Thoracic aorta (tissue), 2 donors: Measurements from ENCODE around the gene GLIS2. TPM values are rescaled to one million over a fixed set of nuclear protein-coding genes. Genes with fewer than 3 reads are reported as not detected.

Source experiments
- ATAC-seq: fragments of 150-250 bp; one replicate; pipeline ENCODE4 v1.8.0; 2017; ENCODE audit warnings: low read depth; ENCODE audit not compliant: insufficient number of reproducible peaks, low FRiP score
- DNase-seq: peaks from one replicate; pipeline ENCODE4 v3.0.0-alpha.2; 2020; ENCODE audit warnings: low spot score
- H3K27ac ChIP-seq, 2 donors: fragments of 200-600 bp; sonication (generic); 1 replicate in 1 of 2; 2 replicates in 1 of 2; pipeline ENCODE4 v1.5.1; 2016; ENCODE audit warnings: mild to moderate bottlenecking in 2 of 2, moderate library complexity in 2 of 2
- H3K27me3 ChIP-seq: fragments of 200-600 bp; sonication (generic); replicated peaks from 2 replicates; pipeline ENCODE4 v1.6.0; 2016; ENCODE audit warnings: mild to moderate bottlenecking; ENCODE audit not compliant: insufficient read depth
- H3K36me3 ChIP-seq: fragments of 200-600 bp; sonication (generic); one replicate; pipeline ENCODE4 v1.5.1; 2016
- H3K4me1 ChIP-seq, 2 donors: fragments of 200-600 bp; sonication (generic); 1 replicate in 1 of 2; 2 replicates in 1 of 2; pipeline versions ENCODE4 v1.5.1 to v1.6.0; 2016; ENCODE audit warnings: low read depth in 2 of 2, mild to moderate bottlenecking in 1 of 2; ENCODE audit not compliant: control insufficient read depth in 1 of 2
- H3K4me3 ChIP-seq: fragments of 200-600 bp; sonication (generic); 2 replicates; pipeline ENCODE4 v1.5.1; 2016; ENCODE audit warnings: mild to moderate bottlenecking
- H3K9me3 ChIP-seq: fragments of 200-600 bp; sonication (generic); 2 replicates; pipeline ENCODE4 v1.5.1; 2016
- CTCF ChIP-seq: fragments of 200-600 bp; sonication (generic); IDR thresholded peaks from one replicate; pipeline ENCODE4 v1.5.1; 2019; ENCODE audit warnings: antibody characterized with exemption
- total RNA-seq, 2 donors: library from RNA; depleted of rRNA; stranded (reverse); fragments of >200 nt; gene quantifications; one replicate each; pipeline versions ENCODE4 v1.1.0 to v1.2.3, GENCODE V29; 2016

The GLIS2 gene
- total RNA-seq, 2 donors from 2014 or later = 19.5 to 32.9 TPM

GRCh38 chr16:4387781-4388180, 71.9 kb downstream of the GLIS2 start:
- peak overlapping the region; percentile 49 for H3K4me3 ChIP-seq
- peak overlapping the region; percentile 94 to 99 for H3K27ac ChIP-seq
- ATAC-seq (no peak), DNase-seq (no peak)
- no peaks in the 10 kb centered on the region for H3K27me3 ChIP-seq
- no peaks in the 10 kb centered on the region for H3K9me3 ChIP-seq
- peaks cover 8% of the 10 kb centered on the region for H3K36me3 ChIP-seq
- TF ChIP-seq CTCF = no peak
- peaks cover 60 to 91% of the 10 kb centered on the region in 2 donors for H3K4me1 ChIP-seq

- Histone ChIP-seq H3K4me3 (no peak overlapping the region), H3K36me3 (peaks cover 4% of the 10 kb centered on the region), H3K9me3 (no peaks in the 10 kb centered on the region), H3K27ac (peak overlapping the region; percentile 94 to 99), H3K27me3 (no peaks in the 10 kb centered on the region), H3K4me1 (peaks cover 59 to 91% of the 10 kb centered on the region in 2 donors)
- DNase-seq (no peak), ATAC-seq (peak; percentile 68)
- no peak for TF ChIP-seq CTCF
These were observed 72.6 kb downstream of the GLIS2 start for GRCh38 chr16:4388271-4389021.

Other genes with a start within 250 kb of the GLIS2 start
- gene ADCY9, start 199.6 kb upstream of the GLIS2 start, total RNA-seq = 10 to 100 TPM; 44.1 to 83.8 TPM
- gene SRL, start 74.0 kb upstream of the GLIS2 start, total RNA-seq = 1 to 10 TPM in 1 of 2 donors, under 1 TPM in 1; 0.68 to 1.1 TPM
- gene TFAP4, start 43.0 kb upstream of the GLIS2 start, total RNA-seq = 1 to 10 TPM; 3.5 to 7.6 TPM
- 10 to 100 TPM; 18.4 to 21.1 TPM for gene PAM16, start 35.3 kb downstream of the GLIS2 start, total RNA-seq
- gene VASN, start 55.8 kb downstream of the GLIS2 start, total RNA-seq = 100 to 1,000 TPM; 197 to 217 TPM
- 10 to 100 TPM; 71.1 to 79.1 TPM for gene CORO7, start 100.5 kb downstream of the GLIS2 start, total RNA-seq
- 10 to 100 TPM; 35.2 to 52.2 TPM for gene DNAJA3, start 109.8 kb downstream of the GLIS2 start, total RNA-seq
- gene NMRAL1, start 158.6 kb downstream of the GLIS2 start, total RNA-seq = 10 to 100 TPM; 22.8 to 23.3 TPM
- 10 to 100 TPM; 35.3 to 43.5 TPM for gene HMOX2, start 160.3 kb downstream of the GLIS2 start, total RNA-seq
- gene CDIP1, start 222.7 kb downstream of the GLIS2 start, total RNA-seq = 10 to 100 TPM; 33.2 to 33.5 TPM
- gene C16orf96, start 240.3 kb downstream of the GLIS2 start, total RNA-seq = not detected